Epithelial cell of proximal tubule (primary cell): ENCODE data around the gene SHB. TPM values are rescaled to one million over a fixed set of nuclear protein-coding genes. Genes with fewer than 3 reads are reported as not detected.

Experiments
- DNase-seq: peaks from one replicate; pipeline ENCODE4 v3.0.0-alpha.2; 2011; ENCODE audit warnings: low read depth
- H3K4me3 ChIP-seq: 2 replicates; pipeline ENCODE4 v1.5.1; 2011; ENCODE audit warnings: low read depth, mild to moderate bottlenecking, low read length
- CTCF ChIP-seq: conservative IDR thresholded peaks from 2 replicates; pipeline ENCODE4 v1.5.1; 2012; ENCODE audit warnings: low read depth, mild to moderate bottlenecking, low read length
- total RNA-seq: library from RNA; depleted of rRNA; stranded (reverse); fragments of >200 nt; gene quantifications from 2 replicates; pipeline ENCODE4 v1.2.3, GENCODE V29; 2015

SHB gene
- total RNA-seq, 1 donor from 2014 or later = 32.7 TPM

- no peak for DNase-seq
- TF ChIP-seq CTCF = no peak
- H3K4me3 ChIP-seq = no peak overlapping the region
Measured at GRCh38 chr9:37963936-37964739, 104.9 kb downstream of the SHB start.

- H3K4me3 ChIP-seq = no peak overlapping the region
- DNase-seq = no peak
- no peak for TF ChIP-seq CTCF
Measured at GRCh38 chr9:37961351-37961750, 107.7 kb downstream of the SHB start.

GRCh38 chr9:37960631-37961030 lies 108.4 kb downstream of the SHB start:
- TF ChIP-seq CTCF = no peak
- DNase-seq = no peak
- H3K4me3 ChIP-seq = no peak overlapping the region

- DNase-seq = no peak
- H3K4me3 ChIP-seq = no peak overlapping the region
- TF ChIP-seq CTCF = no peak
Measured at GRCh38 chr9:37959976-37960375, 109.1 kb downstream of the SHB start.

GRCh38 chr9:37958154-37958553 lies 110.9 kb downstream of the SHB start:
- no peak for TF ChIP-seq CTCF
- H3K4me3 ChIP-seq = no peak overlapping the region
- no peak for DNase-seq

- no peak for DNase-seq
- H3K4me3 ChIP-seq = no peak overlapping the region
- TF ChIP-seq CTCF = no peak
Measured at GRCh38 chr9:37957664-37957953, 111.4 kb downstream of the SHB start.
